Spleen (tissue), 11 donors: ENCODE measurements around the gene CX3CL1. TPM values are rescaled to one million over a fixed set of nuclear protein-coding genes. Genes with fewer than 3 reads are reported as not detected.

ENCODE experiments used
- DNase-seq: peaks from one replicate; pipeline ENCODE4 v3.0.0-alpha.2; 2020
- H3K27ac ChIP-seq, 8 donors: fragments of 200-600 bp; sonication (generic) in 7 of 8; 1 replicate in 4 of 8; 2 replicates in 4 of 8; pipeline versions ENCODE4 v1.5.0 to v1.8.0; 2016 to 2021; ENCODE audit warnings: inconsistent platforms in 4 of 8, mild to moderate bottlenecking in 4 of 8, moderate library complexity in 1 of 8
- H3K27me3 ChIP-seq, 7 donors: fragments of 200-600 bp; sonication (generic) in 6 of 7; replicated peaks in 1 of 7; 1 replicate in 4 of 7; 2 replicates in 3 of 7; pipeline versions ENCODE4 v1.5.0 to v1.8.0; 2016 to 2021; ENCODE audit warnings: inconsistent platforms in 3 of 7, mild to moderate bottlenecking in 1 of 7
- H3K36me3 ChIP-seq, 6 donors: fragments of 200-600 bp; sonication (generic) in 5 of 6; 1 replicate in 4 of 6; 2 replicates in 2 of 6; pipeline versions ENCODE4 v1.5.0 to v1.8.0; 2016 to 2021; ENCODE audit warnings: inconsistent platforms in 2 of 6
- H3K4me1 ChIP-seq, 6 donors: fragments of 200-600 bp; sonication (generic) in 5 of 6; 1 replicate in 3 of 6; 2 replicates in 3 of 6; pipeline versions ENCODE4 v1.5.0 to v1.8.0; 2016 to 2021; ENCODE audit warnings: inconsistent platforms in 3 of 6
- H3K4me3 ChIP-seq, 8 donors: fragments of 200-600 bp; sonication (generic) in 7 of 8; 1 replicate in 4 of 8; 2 replicates in 4 of 8; pipeline versions ENCODE4 v1.5.0 to v1.8.0; 2016 to 2021; ENCODE audit warnings: inconsistent platforms in 4 of 8, mild to moderate bottlenecking in 4 of 8, moderate library complexity in 2 of 8
- H3K9me3 ChIP-seq, 8 donors: fragments of 200-600 bp; sonication (generic) in 7 of 8; 1 replicate in 4 of 8; 2 replicates in 4 of 8; pipeline versions ENCODE4 v1.5.0 to v1.8.0; 2016 to 2021; ENCODE audit warnings: inconsistent platforms in 4 of 8
- CTCF ChIP-seq, 11 experiments: fragments of 200-600 bp in 7 of 11; fragments of 450-650 bp in 4 of 11; sonication (generic) in 4 of 11; IDR thresholded peaks in 8 of 11; conservative IDR thresholded peaks in 3 of 11; 1 replicate in 7 of 11; 2 replicates in 4 of 11; pipeline versions ENCODE4 v1.4.0 to v1.8.0; 2016 to 2021; ENCODE audit warnings: antibody characterized with exemption in 11 of 11, inconsistent platforms in 4 of 11, mild to moderate bottlenecking in 1 of 11
- POLR2A ChIP-seq, 3 donors: fragments of 450-650 bp; IDR thresholded peaks; one replicate each; pipeline ENCODE4 v1.5.1; 2017; ENCODE audit warnings: antibody characterized with exemption in 3 of 3, mild to moderate bottlenecking in 1 of 3
- POLR2AphosphoS5 ChIP-seq, 3 donors: sonication (generic); formaldehyde crosslinking; IDR thresholded peaks; one replicate each; pipeline ENCODE4 v1.5.1; 2017; ENCODE audit warnings: antibody characterized with exemption in 3 of 3
- WGBS, 5 donors: extraction: QIAGEN DNeasy Blood & Tissue Kit in 3 of 5; methylation state at CpG; one replicate each; pipeline versions ENCODE4 v1.1.5 to v1.1.7; 2013 to 2018; 5-methylcytosine and 5-hydroxymethylcytosine counted together
- intact Hi-C: fragments of 100-400 bp; cut with DNase I; formaldehyde crosslinking; loops from one replicate; pipeline ENCODE4 v1.15.0; 2023; ENCODE audit warnings: low total_unique reads
- polyA plus RNA-seq, 3 donors: library from polyadenylated mRNA; stranded (reverse); fragments of 200-250 nt; gene quantifications; one replicate each; pipeline ENCODE4 v1.2.1, GENCODE V29; 2013
- total RNA-seq, 7 donors: library from RNA; depleted of rRNA in 3 of 7; stranded (reverse); fragments of >200 nt in 3 of 7; fragmentation: NEBNext Ultra II Directional in 4 of 7; extraction: Animal tissue kit (Norgen Biotek cat#: 25700) in 4 of 7; gene quantifications; one replicate each; pipeline versions ENCODE4 v1.1.0 to v1.2.1, GENCODE V29; 2016 to 2021
- donor health status: healthy with polysubstance abuse.
- donor health status: DM: no; HTN: no; CAD: no; lungs with moderate emphysema.
- donor health status: DM: no; HTN: no; CAD: no.
- donor health status: Bipolar disorder and iron deficiency.
- donor health status: healthy.
- donor health status: DM: no; HTN: no; CAD: no.
- donor health status: DM: yes; HTN: yes; CAD: no.

CX3CL1 gene
- total and polyA plus RNA-seq, 10 donors: 0.39 to 7.3 (median 1.6) TPM

- intact Hi-C loops: no loop called here
- no peak within 1 kb of the TSS for H3K27ac ChIP-seq
- peaks cover 0 to 14% (median 6%) of the 10 kb centered on the region in 6 donors for H3K4me1 ChIP-seq
- H3K36me3 ChIP-seq: no peaks in the 10 kb centered on the region
- WGBS, 5 donors: 71 to 80% (median 75%) methylated on average over 17 of the region's 17 CpGs
- H3K9me3 ChIP-seq: no peaks in the 10 kb centered on the region
- no peaks in the 10 kb centered on the region for H3K27me3 ChIP-seq
- no peak for TF ChIP-seq POLR2AphosphoS5 (IDR thresholded peaks at IDR 0.05)
- no peak for TF ChIP-seq CTCF (IDR thresholded peaks at IDR 0.05 in 8 of 11, conservative IDR thresholded peaks at IDR 0.05 in 3 of 11)
- TF ChIP-seq POLR2A (IDR thresholded peaks at IDR 0.05): no peak
- peak; percentile 32 for DNase-seq
- H3K4me3 ChIP-seq: no peak within 1 kb of the TSS
Measured at GRCh38 chr16:57403965-57404817, 31.9 kb downstream of the CX3CL1 start, which contains the start of gene CCL17. TSS of gene CCL17 (plus strand) at chr16:57404767. CDS start at chr16:57413933, 9,166 bp downstream.

- H3K36me3 ChIP-seq: no peaks in the 10 kb centered on the region
- no peak overlapping the region for H3K27ac ChIP-seq
- intact Hi-C loops: no loop called here
- TF ChIP-seq POLR2A (IDR thresholded peaks at IDR 0.05): no peak
- TF ChIP-seq POLR2AphosphoS5 (IDR thresholded peaks at IDR 0.05): no peak
- no peak for TF ChIP-seq CTCF (IDR thresholded peaks at IDR 0.05 in 8 of 11, conservative IDR thresholded peaks at IDR 0.05 in 3 of 11)
- H3K4me1 ChIP-seq: peaks cover 0 to 23% (median 14%) of the 10 kb centered on the region in 6 donors
- no peaks in the 10 kb centered on the region for H3K9me3 ChIP-seq
- 64 to 76% (median 65%) methylated on average over 3 of the region's 3 CpGs for WGBS, 5 donors
- no peaks in the 10 kb centered on the region for H3K27me3 ChIP-seq
- H3K4me3 ChIP-seq: no peak overlapping the region
- DNase-seq: no peak
Measured at GRCh38 chr16:57405097-57405496, 32.8 kb downstream of the CX3CL1 start.

GRCh38 chr16:57406881-57407280 is 34.6 kb downstream of the CX3CL1 start:
- Histone ChIP-seq H3K4me1 (peaks cover 0 to 31% (median 16%) of the 10 kb centered on the region in 6 donors), H3K4me3 (no peak overlapping the region), H3K27ac (no peak overlapping the region), H3K9me3 (no peaks in the 10 kb centered on the region), H3K27me3 (no peaks in the 10 kb centered on the region), H3K36me3 (no peaks in the 10 kb centered on the region)
- TF ChIP-seq POLR2A (IDR thresholded peaks at IDR 0.05) (no peak), CTCF (IDR thresholded peaks at IDR 0.05 in 8 of 11, conservative IDR thresholded peaks at IDR 0.05 in 3 of 11) (no peak), POLR2AphosphoS5 (IDR thresholded peaks at IDR 0.05) (no peak)
- intact Hi-C loops: no loop called here
- WGBS, 5 donors: 14 to 25% (median 23%) methylated on average over 2 of the region's 2 CpGs
- no peak for DNase-seq
